Endodermal cell (in vitro differentiated cells): Measurements from ENCODE around the gene SLC44A1. TPM values are rescaled to one million over a fixed set of nuclear protein-coding genes. Genes with fewer than 3 reads are reported as not detected.

ENCODE experiments used
- DNase-seq: peaks from one replicate; pipeline ENCODE4 v3.0.0-alpha.2; 2017
- H3K27ac ChIP-seq: 2 replicates; pipeline ENCODE4 v1.5.1; 2013; ENCODE audit warnings: mild to moderate bottlenecking, low read depth, low read length, moderate library complexity
- H3K27me3 ChIP-seq: 2 replicates; pipeline ENCODE4 v1.6.1; 2013; ENCODE audit warnings: mild to moderate bottlenecking, low read length, moderate library complexity; ENCODE audit not compliant: insufficient read depth, control insufficient read depth, poor library complexity, severe bottlenecking
- H3K36me3 ChIP-seq: 2 replicates; pipeline ENCODE4 v1.7.0; 2013; ENCODE audit warnings: mild to moderate bottlenecking, low read length, moderate library complexity; ENCODE audit not compliant: control insufficient read depth, insufficient read depth
- H3K4me1 ChIP-seq: one replicate; pipeline ENCODE4 v1.7.0; 2013; ENCODE audit warnings: low read length; ENCODE audit not compliant: control insufficient read depth, insufficient read depth
- H3K4me3 ChIP-seq: 2 replicates; pipeline ENCODE4 v1.5.1; 2013; ENCODE audit warnings: mild to moderate bottlenecking, low read length, moderate library complexity
- H3K9ac ChIP-seq: 2 replicates; pipeline ENCODE4 v1.6.1; 2013; ENCODE audit warnings: mild to moderate bottlenecking, low read length, moderate library complexity; ENCODE audit not compliant: poor library complexity, severe bottlenecking; ENCODE audit errors: extremely low read depth
- H3K9me3 ChIP-seq: 2 replicates; pipeline ENCODE4 v1.6.1; 2013; ENCODE audit warnings: mild to moderate bottlenecking, low read length, moderate library complexity; ENCODE audit not compliant: control insufficient read depth
- H3K27ac Mint-ChIP-seq: 2 replicates; pipeline ENCODE4 v1.8.0; 2020; ENCODE audit warnings: mixed read lengths
- H3K27me3 Mint-ChIP-seq: 2 replicates; pipeline ENCODE4 v1.8.0; 2021; ENCODE audit warnings: mild to moderate bottlenecking, mixed read lengths; ENCODE audit not compliant: insufficient read depth
- H3K36me3 Mint-ChIP-seq: 2 replicates; pipeline ENCODE4 v1.8.0; 2020; ENCODE audit warnings: low read depth, mixed read lengths
- H3K4me1 Mint-ChIP-seq: 2 replicates; pipeline ENCODE4 v1.8.0; 2020; ENCODE audit warnings: mixed read lengths
- H3K4me3 Mint-ChIP-seq: 2 replicates; pipeline ENCODE4 v1.8.0; 2020; ENCODE audit warnings: mild to moderate bottlenecking, moderate library complexity, mixed read lengths
- H3K9me3 Mint-ChIP-seq: 2 replicates; pipeline ENCODE4 v1.8.0; 2020; ENCODE audit warnings: mild to moderate bottlenecking, mixed read lengths
- CTCF ChIP-seq: fragments of 200-600 bp; sonication (generic); conservative IDR thresholded peaks from 2 replicates; pipeline ENCODE4 v1.5.0; 2021; ENCODE audit warnings: antibody characterized with exemption, mild to moderate bottlenecking
- WGBS, 2 experiments: methylation state at CpG; one replicate each; pipeline versions ENCODE4 v1.1.5 to v1.1.7; 2013; ENCODE audit warnings: missing lambda C conversion rate in 2 of 2, mixed read lengths in 1 of 2; ENCODE audit not compliant: insufficient coverage in 1 of 2, insufficient read length in 1 of 2; 5-methylcytosine and 5-hydroxymethylcytosine counted together
- total RNA-seq, 2 donors: library from RNA; stranded (reverse); fragmentation: NEBNext Ultra II Directional in 1 of 2; extraction: Animal tissue kit (Norgen Biotek cat#: 25700) in 1 of 2; gene quantifications; 2 replicates in 1 of 2; 3 replicates in 1 of 2; pipeline ENCODE4 v1.2.1, GENCODE V29; 2021

Gene SLC44A1
- total RNA-seq, 2 donors from 2014 or later = 69.7 to 73.4 TPM

GRCh38 chr9:105293408-105293807, 49.0 kb downstream of the SLC44A1 start:
- no peaks in the 10 kb centered on the region for H3K27me3 ChIP-seq
- Mint-ChIP-seq H3K27ac (no peak overlapping the region), H3K27me3 (no peaks in the 10 kb centered on the region), H3K36me3 (no peaks in the 10 kb centered on the region), H3K4me3 (no peak overlapping the region), H3K4me1 (peaks cover 74% of the 10 kb centered on the region), H3K9me3 (no peaks in the 10 kb centered on the region)
- H3K27ac ChIP-seq = no peak overlapping the region
- no peak for DNase-seq
- H3K4me3 ChIP-seq = no peak overlapping the region
- 94 to 100% methylated on average over 2 to 3 of the region's 3 CpGs for WGBS, 2 experiments
- TF ChIP-seq CTCF = no peak
- H3K9ac ChIP-seq = no peak overlapping the region
- H3K4me1 ChIP-seq = peaks cover 31% of the 10 kb centered on the region
- no peaks in the 10 kb centered on the region for H3K9me3 ChIP-seq
- no peaks in the 10 kb centered on the region for H3K36me3 ChIP-seq

- H3K4me3 ChIP-seq = no peak overlapping the region
- no peak overlapping the region for H3K9ac ChIP-seq
- H3K27ac ChIP-seq = no peak overlapping the region
- H3K4me1 ChIP-seq = peaks cover 31% of the 10 kb centered on the region
- H3K36me3 ChIP-seq = peaks cover 12% of the 10 kb centered on the region
- Mint-ChIP-seq H3K4me1 (peaks cover 84% of the 10 kb centered on the region), H3K36me3 (peaks cover 15% of the 10 kb centered on the region), H3K4me3 (no peak overlapping the region), H3K9me3 (no peaks in the 10 kb centered on the region), H3K27me3 (no peaks in the 10 kb centered on the region), H3K27ac (peak overlapping the region; percentile 75)
- DNase-seq = no peak
- no peaks in the 10 kb centered on the region for H3K27me3 ChIP-seq
- TF ChIP-seq CTCF = no peak
- no peaks in the 10 kb centered on the region for H3K9me3 ChIP-seq
- 79 to 100% methylated on average over 1 to 2 of the region's 2 CpGs for WGBS, 2 experiments
Measured at GRCh38 chr9:105295201-105295550, 50.7 kb downstream of the SLC44A1 start.

GRCh38 chr9:105295986-105296385, 51.5 kb downstream of the SLC44A1 start:
- Mint-ChIP-seq H3K9me3 (no peaks in the 10 kb centered on the region), H3K36me3 (peaks cover 23% of the 10 kb centered on the region), H3K4me1 (peaks cover 77% of the 10 kb centered on the region), H3K4me3 (no peak overlapping the region), H3K27ac (peak overlapping the region; percentile 48), H3K27me3 (no peaks in the 10 kb centered on the region)
- H3K27ac ChIP-seq = no peak overlapping the region
- no peak for TF ChIP-seq CTCF
- WGBS, 2 experiments = 66 to 70% methylated on average over 4 of the region's 4 CpGs
- H3K27me3 ChIP-seq = no peaks in the 10 kb centered on the region
- peaks cover 20% of the 10 kb centered on the region for H3K36me3 ChIP-seq
- H3K4me1 ChIP-seq = peaks cover 30% of the 10 kb centered on the region
- no peak for DNase-seq
- no peak overlapping the region for H3K9ac ChIP-seq
- H3K9me3 ChIP-seq = no peaks in the 10 kb centered on the region
- H3K4me3 ChIP-seq = no peak overlapping the region
